Dedifferentiated amniotic fluid mesenchymal stem cell (primary cell): ENCODE results near the gene EML1.

Experiments
- DNase-seq: peaks from one replicate; pipeline ENCODE4 v3.0.0-alpha.2; 2016; ENCODE audit errors: extremely low spot score

Gene EML1

DNA sequence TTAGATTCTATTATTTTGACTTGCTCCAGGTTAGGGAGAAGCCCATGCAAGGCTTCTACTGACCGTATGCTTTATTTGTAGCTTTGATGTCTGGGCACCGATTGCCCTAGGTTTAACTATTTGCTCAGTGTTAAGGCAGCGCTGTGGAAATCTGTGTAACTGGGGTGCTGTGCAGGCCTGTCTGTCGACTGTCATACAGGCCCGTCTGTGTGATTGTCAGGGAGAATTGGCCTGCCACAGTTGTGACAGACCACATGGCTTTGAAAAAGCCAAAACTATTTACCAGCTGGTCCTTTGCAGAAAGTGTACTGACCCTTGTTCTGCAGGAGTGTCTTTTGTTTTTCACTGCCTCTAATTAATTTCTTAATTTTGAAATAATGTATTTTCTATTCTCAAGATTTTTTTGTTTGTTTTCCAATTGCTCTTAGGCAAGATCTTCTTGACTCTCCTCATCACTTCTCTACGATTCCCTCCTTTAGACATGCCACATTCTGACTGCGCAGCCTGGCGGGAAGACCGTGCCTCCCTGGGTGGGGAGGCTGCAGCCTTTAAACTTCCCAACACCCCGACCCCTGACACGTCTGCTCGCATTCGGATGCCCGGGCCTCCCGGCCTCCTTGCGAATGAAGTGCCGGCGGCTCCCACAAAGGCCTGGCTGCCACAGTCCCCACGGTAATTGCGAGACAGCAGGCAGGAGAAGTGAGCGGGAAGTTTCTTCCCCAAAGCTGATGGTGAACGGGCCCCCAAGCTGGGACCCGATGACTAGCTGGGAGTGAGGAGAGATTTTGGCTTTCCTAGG, 173.0 kb downstream of the EML1 start:
- DNase-seq, result no peak

DNA sequence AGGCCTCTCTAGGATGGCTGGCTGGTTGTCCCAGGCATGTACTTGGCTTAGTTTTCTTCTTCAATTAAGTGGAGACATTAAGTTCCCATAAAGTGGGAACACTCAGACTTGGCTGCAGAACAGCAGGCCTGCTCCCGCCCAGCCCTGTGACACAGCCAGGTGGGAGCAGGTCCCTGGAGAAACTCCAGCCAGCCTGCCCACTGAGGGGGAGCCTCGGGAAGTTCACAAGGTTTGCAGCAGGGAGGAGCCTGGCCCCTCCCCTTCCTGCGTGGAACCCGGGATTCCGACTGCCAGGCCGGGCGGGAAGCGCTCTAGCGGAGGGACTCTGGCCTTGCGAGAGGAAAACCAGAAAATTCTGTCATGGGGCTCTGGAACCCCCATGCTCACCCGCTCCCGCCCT, 173.7 kb downstream of the EML1 start:
- DNase-seq, result no peak

DNA sequence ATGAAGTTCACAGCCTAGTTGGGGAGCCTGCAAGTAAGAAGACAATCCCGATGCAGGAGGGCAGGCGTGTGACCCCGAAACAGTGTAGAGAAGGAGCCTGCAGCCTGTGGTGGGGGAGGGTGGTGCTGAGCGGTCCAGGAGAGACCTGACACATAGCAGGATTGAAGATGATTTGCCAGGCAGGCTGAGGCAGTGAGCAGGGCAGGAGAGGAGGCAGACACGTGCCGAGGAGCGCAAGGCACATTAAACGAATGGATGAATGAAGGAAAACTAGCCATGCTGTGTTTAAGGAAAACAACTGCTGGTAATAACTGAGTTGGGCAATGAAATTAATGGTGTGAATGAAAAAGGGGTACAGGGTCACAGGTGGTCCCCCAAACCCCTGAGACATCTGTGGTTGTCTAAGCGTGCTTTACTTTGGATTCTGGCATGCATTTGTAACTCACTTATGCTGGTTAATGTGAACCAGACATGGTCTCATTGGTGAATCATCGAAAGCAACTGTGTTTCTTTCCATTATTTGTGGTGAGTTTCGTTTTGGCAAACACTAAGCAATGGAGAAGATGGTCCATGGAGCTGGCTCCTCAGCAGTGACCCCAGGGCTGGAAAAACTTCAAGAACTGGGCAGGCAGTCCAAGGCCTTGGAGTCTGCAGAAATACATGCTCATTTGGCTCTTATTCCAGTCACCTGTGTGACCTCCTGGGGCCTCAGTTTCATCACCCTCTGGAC, 175.1 kb downstream of the EML1 start:
- DNase-seq, result peak; percentile 77

DNA sequence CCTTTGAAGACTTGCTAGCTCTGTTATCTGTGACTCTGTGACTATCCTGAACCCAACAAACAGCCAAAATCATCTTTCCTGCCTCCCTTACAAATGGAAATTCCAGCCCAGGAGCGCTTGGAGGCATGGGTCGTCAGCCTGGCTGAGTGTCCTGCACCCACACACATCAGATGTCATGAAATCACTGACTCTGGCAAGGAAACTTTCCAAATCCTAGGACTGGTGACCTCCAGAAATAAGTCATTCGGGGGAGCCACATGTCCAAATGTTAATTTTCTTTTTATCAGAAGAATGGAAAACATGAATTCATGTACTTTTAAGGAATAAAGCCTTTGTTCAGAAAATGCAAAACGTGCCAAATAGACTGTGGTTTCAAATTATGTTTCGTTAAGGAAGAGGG, 175.7 kb downstream of the EML1 start:
- no peak for DNase-seq

DNA sequence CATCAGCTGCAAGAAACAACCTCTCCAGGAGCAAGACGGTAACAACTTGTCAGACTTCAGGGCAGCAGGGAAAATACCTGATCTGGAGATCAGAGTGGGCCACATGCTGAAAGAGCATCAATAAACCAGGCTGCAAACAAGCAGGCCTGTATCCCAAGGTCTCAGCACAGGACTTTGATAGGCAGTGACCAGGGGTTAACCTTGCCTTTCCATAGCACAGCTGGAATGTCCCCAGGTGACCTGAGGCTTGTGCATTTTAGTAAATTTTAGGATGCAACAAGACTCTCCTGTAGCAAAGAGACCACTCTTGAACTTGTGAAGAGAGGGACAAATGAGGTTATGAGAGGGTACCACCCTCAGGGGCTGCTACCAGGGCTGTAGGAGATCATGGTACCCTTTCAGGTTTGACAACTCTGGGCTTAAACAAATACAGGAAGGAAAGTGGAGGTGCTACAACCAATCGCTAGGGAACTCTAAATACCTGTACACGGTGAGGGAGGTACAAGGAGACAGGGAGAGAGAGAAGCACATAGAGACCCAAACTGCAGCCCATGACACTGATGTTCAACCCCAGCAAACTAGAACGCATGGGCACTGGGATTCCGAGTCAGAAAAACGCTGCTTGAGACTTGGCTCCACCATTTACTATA, 176.6 kb downstream of the EML1 start:
- no peak for DNase-seq

DNA sequence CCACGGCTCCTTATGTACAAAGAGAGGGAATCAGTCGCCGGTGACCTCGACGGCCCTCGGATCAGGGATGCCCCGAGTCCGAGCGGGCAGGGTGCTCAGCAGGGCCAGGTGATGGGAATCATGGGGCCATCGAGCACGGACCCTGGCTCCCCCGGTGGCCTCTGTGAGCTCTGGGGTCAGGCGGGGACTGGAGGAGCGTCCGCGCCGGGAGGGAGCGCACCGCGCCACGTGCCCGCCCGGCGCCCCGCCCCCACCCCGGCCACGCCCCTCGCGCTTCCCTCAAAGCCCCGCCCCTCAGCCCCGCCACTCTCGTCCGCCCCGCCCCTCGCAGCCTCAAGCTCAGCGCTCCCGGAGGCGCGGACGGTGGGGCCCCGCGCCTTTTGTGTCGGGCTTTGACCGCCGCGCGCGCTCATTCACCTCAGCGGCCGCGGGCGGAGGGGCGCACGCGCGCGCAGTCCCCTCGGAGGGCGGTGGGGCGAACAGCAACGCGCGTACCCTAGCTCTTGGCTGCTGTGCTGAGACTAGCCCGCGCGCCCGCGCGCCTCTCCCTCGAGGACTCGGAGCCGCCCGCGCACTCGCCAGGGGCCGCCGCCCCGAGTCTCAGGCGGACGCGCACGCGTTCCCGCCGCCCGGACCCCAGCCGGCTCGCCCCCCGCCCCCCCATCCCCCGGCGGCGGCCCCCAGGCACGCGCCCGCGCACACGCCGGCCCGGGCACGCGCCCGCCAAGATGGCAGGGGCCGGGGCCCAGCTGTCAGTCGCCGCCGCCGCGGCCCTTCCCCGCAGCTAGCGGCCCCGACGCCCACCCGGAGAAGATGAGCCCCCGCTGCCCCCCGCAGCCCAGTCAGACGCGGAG, 178.1 kb downstream of the EML1 start:
- DNase-seq, result peak; percentile 62

DNA sequence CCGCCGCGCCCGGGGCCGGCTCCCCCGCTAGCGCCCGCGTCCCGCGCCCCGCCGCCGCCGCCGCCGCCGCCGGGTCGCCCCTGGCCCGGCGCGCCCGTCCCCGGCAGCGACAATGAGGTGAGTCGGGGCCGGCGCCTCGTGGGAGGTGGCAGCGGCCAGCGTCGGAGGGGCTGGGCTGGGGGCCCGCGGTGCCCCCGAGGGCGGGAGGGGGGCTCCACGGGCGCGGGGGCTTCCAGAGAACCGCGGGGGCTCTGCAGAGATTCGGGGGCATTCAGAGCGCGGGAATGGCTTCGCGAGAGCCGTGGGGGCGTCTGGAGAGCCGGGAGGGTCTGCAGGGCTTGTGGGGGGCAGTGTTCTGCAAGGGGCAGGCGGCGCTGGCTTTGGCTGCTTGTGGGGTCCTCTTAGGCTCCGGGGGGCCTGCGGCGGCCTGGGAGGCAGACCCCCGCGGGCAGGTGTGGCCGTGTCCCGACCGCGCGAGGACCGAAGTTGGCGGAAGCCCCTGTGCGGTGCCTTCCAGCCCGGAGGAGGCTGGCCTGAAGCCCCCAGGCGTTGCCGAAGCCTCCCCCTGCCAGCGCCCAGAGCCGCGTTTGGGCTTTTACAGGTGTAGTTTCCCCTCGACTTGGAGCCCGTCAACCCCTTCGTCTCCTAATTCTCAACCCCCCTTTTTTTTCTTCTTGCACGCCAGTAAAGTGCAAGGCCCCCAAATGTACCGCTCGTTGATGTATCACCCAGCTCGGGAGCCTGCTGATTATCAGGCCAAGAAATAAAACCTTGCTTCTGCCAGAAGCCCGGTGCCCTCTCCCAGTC, 178.9 kb downstream of the EML1 start:
- no peak for DNase-seq

DNA sequence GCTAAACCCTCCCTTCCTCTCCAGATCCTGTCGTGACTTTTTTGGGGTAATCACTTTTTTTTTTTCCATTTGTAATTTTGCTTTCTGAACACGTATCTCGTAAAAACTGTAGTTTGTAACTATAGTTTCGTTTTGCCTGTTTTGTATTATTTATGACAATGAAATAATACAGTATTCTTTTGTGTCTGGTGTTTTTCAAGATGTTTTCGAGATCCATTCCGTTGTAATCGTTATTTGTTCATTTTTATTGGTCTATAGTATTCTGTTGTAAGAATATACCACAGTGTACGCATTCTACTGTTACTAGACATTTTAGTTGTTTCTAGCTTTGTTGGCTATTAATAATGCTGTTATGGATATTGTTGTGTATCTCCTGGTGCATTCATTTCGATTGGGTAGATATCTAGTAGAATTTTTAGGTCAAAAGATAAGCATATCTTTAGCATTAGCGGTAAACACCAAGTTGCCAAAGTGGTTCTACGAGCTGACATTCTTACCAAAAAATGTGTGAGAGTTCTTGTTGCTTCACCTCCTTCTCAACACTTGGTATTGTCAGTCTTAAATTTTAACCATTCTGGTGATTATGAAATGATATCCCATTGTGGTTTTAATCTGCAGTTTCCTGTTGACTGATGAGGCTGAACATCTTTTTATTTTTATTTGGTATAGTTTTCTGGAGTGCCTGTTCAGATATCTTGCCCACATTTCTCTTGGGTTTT, 179.7 kb downstream of the EML1 start:
- DNase-seq, result no peak

DNA sequence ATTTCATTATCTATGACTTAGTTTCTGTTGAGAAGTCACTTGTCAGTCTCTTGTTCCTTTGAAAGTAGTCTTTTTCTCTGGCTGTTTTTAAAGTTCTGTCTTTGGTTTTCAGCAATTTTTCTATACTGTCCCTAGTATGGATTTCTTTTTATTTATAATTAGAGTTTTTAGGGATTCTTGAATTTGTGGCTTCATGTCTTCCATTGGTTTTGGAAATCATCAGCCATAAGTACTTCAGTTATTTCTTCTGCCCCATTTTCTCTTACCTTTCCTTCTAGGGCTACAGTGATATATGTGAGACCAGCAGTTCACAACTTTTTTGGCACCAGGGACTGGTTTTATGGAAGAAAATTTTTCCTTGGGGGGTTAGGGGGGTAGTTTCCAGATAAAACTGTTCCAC, 182.0 kb downstream of the EML1 start:
- no peak for DNase-seq

DNA sequence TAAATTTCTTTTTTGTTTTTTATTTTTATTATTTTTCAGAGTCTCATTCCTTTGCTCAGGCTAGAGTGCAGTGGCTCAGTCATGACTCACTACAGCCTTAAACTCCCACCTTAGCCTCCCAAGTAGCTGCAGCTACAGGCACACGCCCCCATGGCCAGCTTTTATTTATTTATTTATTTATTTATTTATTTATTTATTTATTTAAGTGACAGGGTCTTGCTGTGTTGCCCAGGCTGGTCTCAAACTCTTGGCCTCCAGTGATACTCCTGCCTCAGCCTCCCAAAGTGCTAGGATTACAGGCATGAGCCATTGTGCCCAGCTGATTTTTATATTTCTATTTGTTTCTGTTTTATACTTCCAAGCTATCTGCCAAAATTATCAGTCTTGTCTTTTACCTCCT, 182.8 kb downstream of the EML1 start:
- DNase-seq, result no peak

DNA sequence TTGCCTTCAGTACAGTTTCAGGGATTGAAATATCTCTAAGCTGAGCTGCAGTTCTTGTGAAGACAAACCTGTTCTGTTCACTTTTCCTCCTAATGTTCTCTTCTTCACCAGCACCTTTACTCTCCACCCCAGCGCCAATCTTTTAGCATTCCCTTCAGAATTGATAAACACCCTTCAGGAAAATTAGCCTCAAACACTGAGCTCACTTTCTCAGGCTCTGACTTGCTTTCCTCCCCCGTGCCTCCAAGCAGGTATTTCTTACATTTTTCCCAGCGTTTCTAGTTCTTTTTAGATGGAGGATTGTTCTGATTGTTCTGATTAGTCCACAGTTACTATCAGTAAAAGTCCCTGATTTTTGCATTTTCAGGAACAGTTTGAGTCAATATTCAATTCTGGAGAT, 183.5 kb downstream of the EML1 start:
- no peak for DNase-seq

DNA sequence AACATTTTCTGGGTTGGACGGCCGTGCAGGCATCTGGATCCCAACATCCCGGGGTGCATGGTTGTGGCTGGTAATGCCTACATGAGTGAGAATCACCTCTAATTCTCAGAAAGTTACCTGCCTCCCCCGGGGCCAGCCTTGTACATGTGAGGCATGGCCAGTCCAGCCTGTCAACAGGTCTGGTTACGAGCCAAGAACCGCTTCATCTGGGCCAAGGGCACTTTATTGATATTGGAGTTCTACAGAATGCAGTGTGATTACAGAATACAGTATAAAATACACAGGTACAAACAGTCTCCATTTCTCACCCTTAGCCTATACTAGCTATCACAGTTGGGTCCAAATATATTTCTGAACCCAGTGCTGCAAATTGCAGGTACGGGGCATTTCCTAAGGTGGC, 187.1 kb downstream of the EML1 start:
- no peak for DNase-seq

DNA sequence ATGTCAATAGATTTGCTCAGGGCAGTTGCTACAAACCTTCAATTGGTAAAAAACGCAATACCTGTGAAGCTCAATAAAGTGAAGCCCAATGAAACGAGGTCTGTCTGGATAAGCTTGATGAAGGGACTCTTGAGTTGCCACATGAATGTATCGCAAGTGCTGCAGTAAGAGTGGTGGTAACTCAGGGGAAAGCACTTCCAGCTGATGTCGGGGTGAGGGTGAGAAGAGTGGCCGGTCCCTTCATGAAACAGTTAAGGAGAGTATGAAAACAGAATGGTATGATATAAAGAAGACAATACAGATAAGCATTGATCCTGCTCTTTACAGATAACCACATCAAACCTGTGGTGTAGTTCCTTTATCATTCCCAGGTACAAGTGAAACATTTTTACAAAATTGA, 188.6 kb downstream of the EML1 start:
- DNase-seq, result no peak

DNA sequence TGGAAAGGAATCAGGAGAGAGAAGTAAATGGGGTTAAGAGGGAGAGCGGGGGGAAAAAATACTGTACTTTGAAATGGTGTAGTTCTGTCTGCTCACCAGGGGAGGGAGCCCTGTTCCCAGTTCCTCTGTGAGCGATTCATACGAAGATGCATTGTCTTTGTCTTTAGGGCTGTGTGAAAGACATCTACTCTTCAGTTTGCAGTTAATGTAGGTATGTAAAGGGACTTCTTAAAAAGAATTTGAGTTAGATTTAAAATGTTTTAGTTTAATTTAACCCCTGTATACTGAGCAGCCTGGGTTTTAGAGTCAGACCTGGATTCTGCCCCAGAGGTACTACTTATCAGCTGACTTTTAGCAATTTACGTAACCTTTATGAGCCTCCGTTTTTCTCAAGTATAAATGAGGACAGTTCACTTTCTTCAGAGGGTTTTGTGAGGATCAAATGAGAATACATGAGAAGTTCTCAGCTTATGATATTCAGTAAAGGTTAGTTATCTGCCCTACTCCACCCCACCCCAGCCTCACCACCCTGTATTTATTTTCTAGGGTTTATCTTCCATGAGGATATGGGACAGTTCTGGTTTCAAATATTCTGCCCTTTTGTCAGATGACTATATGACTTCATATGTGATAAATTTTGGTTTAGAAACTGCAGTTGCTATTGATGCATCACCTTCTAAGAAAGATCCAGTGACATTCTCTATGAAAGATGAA, 189.5 kb downstream of the EML1 start:
- DNase-seq, result peak; percentile 62

DNA sequence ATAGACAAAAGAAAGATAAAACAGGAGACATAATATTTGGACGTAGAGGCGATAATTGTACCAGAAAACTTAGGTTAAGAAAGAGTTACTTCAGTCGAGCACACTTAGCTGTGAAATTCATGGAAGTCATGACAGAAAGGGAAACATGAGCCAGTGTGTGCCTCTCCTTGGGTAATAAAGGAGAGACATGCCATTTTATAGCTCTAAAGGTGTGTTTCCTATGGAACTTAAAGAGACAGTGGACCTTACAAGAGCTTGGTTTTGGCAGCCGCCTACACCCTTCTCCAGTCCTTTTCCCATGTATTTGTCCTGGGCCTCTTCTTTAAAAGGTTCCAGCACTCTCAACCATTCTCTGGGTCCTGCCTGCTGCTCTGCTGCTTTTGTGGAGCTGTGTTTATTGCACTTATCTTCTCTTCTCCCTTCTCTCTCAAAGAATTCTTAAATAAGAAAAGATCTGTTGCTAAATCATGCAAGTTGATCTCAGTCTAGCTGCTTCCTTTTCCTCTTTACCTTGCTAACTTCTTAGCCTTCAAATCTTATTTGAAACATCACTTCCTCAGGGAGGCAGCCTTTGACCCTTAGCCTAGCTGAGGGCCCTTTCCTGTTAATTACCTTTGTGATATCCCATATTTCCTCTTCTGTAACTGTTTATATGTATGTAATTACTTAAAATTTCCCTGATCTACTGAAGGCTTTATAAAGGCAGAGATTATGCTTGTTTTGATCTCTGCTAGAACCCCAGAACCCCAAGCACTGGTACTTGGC, 190.2 kb downstream of the EML1 start:
- DNase-seq, result no peak

DNA sequence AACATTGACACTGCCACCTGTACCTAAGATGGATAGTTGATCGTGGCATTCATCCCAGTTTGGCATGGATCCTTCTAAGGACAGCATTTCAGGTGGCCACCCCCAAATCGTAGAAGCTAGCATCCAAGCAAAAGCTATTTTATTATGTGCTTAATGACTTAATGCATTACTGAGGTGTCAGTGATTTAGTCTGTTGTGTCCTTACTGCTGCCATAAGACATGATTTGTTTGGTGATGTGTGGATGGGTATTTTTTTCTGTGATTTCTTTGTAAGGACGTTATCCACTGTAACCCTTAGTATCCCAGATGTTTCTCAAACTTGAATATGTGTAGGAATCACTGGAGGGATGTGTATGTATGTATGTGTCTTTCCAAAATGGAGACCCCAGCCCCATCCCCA, 190.8 kb downstream of the EML1 start:
- no peak for DNase-seq

DNA sequence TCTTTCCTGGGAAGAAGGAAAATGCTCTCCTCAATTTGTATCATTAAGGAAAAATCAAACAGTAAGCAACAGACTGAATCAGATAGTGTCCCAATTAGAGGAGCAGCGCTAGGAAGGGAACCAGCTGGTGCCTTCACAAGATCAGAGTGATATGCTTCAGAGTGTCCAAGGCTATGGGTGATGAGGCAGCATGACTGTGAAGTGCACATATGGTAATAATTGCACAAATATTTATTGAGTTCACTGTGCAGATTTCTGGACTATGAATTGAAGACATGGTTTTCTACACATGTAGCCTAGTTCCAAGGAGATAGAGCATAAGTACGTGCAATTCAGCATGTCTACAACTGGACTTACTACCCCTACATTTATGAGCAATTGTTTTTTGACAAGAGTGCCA, 193.2 kb downstream of the EML1 start:
- no peak for DNase-seq

DNA sequence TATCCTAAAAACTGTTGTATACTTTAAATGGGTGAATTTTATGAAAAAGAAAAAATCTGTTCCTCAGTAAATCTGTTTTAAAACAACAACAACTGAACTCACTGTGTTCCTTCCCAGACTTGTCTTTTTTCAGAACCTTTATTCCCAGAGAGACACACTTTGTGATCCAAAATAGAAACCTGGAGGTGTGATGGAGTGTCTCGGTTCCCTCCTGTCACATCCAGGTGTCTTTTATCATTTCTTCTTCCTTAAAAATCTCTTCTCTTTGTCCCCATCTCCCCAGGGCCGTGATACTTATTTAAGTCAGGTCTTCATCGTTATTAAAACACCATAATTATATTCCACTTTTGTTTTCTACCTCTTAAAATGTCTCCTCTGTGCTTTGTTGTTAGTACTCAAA, 195.8 kb downstream of the EML1 start:
- DNase-seq, result no peak
